Natural killer cell (primary cell): ENCODE data around the gene RTL5. TPM values are rescaled to one million over a fixed set of nuclear protein-coding genes. Genes with fewer than 3 reads are reported as not detected.

Source experiments
- ATAC-seq, 3 donors: fragments of 150-1000 bp in 2 of 3; fragments of 200-7000 bp in 1 of 3; cut with Tn5 transposase; 1 replicate in 1 of 3; 2 replicates in 2 of 3; pipeline ENCODE4 v1.10.0; 2021; ENCODE audit warnings: mild to moderate bottlenecking in 2 of 3, moderate library complexity in 2 of 3
- DNase-seq, 2 donors: peaks; one replicate each; pipeline versions ENCODE4 v3.0.0 to v3.0.0-alpha.2; 2013 to 2021; ENCODE audit warnings: mixed read lengths in 1 of 2
- H3K27ac ChIP-seq: one replicate; pipeline ENCODE4 v1.5.1; 2013; ENCODE audit warnings: mild to moderate bottlenecking, low read length
- H3K27me3 ChIP-seq: one replicate; pipeline ENCODE4 v1.6.1; 2013; ENCODE audit warnings: low read length; ENCODE audit not compliant: control insufficient read depth, insufficient read depth
- H3K36me3 ChIP-seq: one replicate; pipeline ENCODE4 v1.6.1; 2013; ENCODE audit warnings: low read length; ENCODE audit not compliant: control insufficient read depth, insufficient read depth
- H3K4me1 ChIP-seq: one replicate; pipeline ENCODE4 v1.6.1; 2013; ENCODE audit warnings: low read length; ENCODE audit not compliant: control insufficient read depth, insufficient read depth
- H3K4me3 ChIP-seq: one replicate; pipeline ENCODE4 v1.5.1; 2013; ENCODE audit warnings: low read length
- H3K9me3 ChIP-seq: one replicate; pipeline ENCODE4 v1.6.1; 2013; ENCODE audit warnings: low read length; ENCODE audit not compliant: control insufficient read depth, insufficient read depth
- H3K27ac Mint-ChIP-seq, 2 donors: one replicate each; pipeline ENCODE4 v1.8.0; 2022; ENCODE audit warnings: mild to moderate bottlenecking in 2 of 2, mixed read lengths in 2 of 2, moderate library complexity in 1 of 2
- H3K27me3 Mint-ChIP-seq, 2 donors: one replicate each; pipeline ENCODE4 v1.8.0; 2022; ENCODE audit warnings: low read depth in 2 of 2, mixed read lengths in 2 of 2
- H3K36me3 Mint-ChIP-seq: one replicate; pipeline ENCODE4 v1.8.0; 2022; ENCODE audit warnings: mixed read lengths
- H3K4me1 Mint-ChIP-seq, 2 donors: one replicate each; pipeline ENCODE4 v1.8.0; 2022; ENCODE audit warnings: mixed read lengths in 2 of 2
- H3K4me3 Mint-ChIP-seq: one replicate; pipeline ENCODE4 v1.8.0; 2022; ENCODE audit warnings: mild to moderate bottlenecking, moderate library complexity, mixed read lengths
- H3K9me3 Mint-ChIP-seq, 2 donors: one replicate each; pipeline ENCODE4 v1.8.0; 2022; ENCODE audit warnings: mixed read lengths in 2 of 2
- CTCF ChIP-seq: fragments of 200-600 bp; IDR thresholded peaks from one replicate; pipeline ENCODE4 v1.8.0; 2022; ENCODE audit warnings: antibody characterized with exemption
- WGBS: methylation state at CpG from one replicate; pipeline ENCODE4 v1.1.7; 2013; ENCODE audit warnings: missing lambda C conversion rate; ENCODE audit not compliant: insufficient coverage; 5-methylcytosine and 5-hydroxymethylcytosine counted together
- intact Hi-C: fragments of 100-400 bp; cut with micrococcal nuclease; formaldehyde crosslinking; loops from one replicate; pipeline ENCODE4 v1.14.2; 2022
- total RNA-seq, 4 donors: library from RNA; stranded (reverse); fragments of 120-200 nt in 1 of 4; gene quantifications; one replicate each; pipeline versions ENCODE4 v1.2.3 to v1.2.4, GENCODE V29; 2013 to 2022

Gene RTL5
- total RNA-seq, 3 donors from 2014 or later (not counting 1 experiment from before 2014, with no cell fraction given), result 1.3 to 1.8 (median 1.7) TPM

- no peaks in the 10 kb centered on the region for H3K36me3 Mint-ChIP-seq
- no peak for ATAC-seq
- Histone ChIP-seq H3K27me3 (no peaks in the 10 kb centered on the region), H3K36me3 (peaks cover 7% of the 10 kb centered on the region), H3K4me3 (no peak overlapping the region), H3K9me3 (no peaks in the 10 kb centered on the region), H3K4me1 (peaks cover 65% of the 10 kb centered on the region), H3K27ac (no peak overlapping the region)
- H3K4me3 Mint-ChIP-seq, result no peak overlapping the region
- peaks cover 3 to 16% of the 10 kb centered on the region in 2 donors for H3K27me3 Mint-ChIP-seq
- no peak for DNase-seq
- H3K27ac Mint-ChIP-seq, result no peak overlapping the region
- no peaks in the 10 kb centered on the region for H3K9me3 Mint-ChIP-seq
- peaks cover 29 to 42% of the 10 kb centered on the region in 2 donors for H3K4me1 Mint-ChIP-seq
- TF ChIP-seq CTCF, result no peak
- WGBS, result 61% methylated on average over 5 of the region's 13 CpGs
- intact Hi-C loops, result no loop called here
These were observed 21.5 kb downstream of the RTL5 start for GRCh38 chrX:72110051-72110875.

- WGBS, result over 99% methylated on average over 8 of the region's 10 CpGs
- H3K36me3 Mint-ChIP-seq, result no peaks in the 10 kb centered on the region
- no peak overlapping the region for H3K27ac ChIP-seq
- peak overlapping the region; percentile 68 to 82 for H3K27ac Mint-ChIP-seq
- DNase-seq, result no peak
- H3K4me1 Mint-ChIP-seq, result peaks cover 31 to 47% of the 10 kb centered on the region in 2 donors
- intact Hi-C loops, result no loop called here
- peaks cover 7% of the 10 kb centered on the region for H3K36me3 ChIP-seq
- H3K27me3 Mint-ChIP-seq, result peaks cover 3 to 16% of the 10 kb centered on the region in 2 donors
- no peak overlapping the region for H3K4me3 ChIP-seq
- H3K9me3 ChIP-seq, result no peaks in the 10 kb centered on the region
- no peak overlapping the region for H3K4me3 Mint-ChIP-seq
- H3K27me3 ChIP-seq, result no peaks in the 10 kb centered on the region
- no peaks in the 10 kb centered on the region for H3K9me3 Mint-ChIP-seq
- H3K4me1 ChIP-seq, result peaks cover 71% of the 10 kb centered on the region
- no peak for ATAC-seq
- TF ChIP-seq CTCF, result no peak
These were observed 23.0 kb downstream of the RTL5 start for GRCh38 chrX:72108666-72109065.

GRCh38 chrX:72107841-72108595 is 23.7 kb downstream of the RTL5 start:
- intact Hi-C loops, result no loop called here
- Histone ChIP-seq H3K36me3 (peaks cover 7% of the 10 kb centered on the region), H3K27me3 (no peaks in the 10 kb centered on the region), H3K27ac (peak overlapping the region; percentile 50), H3K9me3 (no peaks in the 10 kb centered on the region), H3K4me1 (peaks cover 71% of the 10 kb centered on the region), H3K4me3 (no peak overlapping the region)
- Mint-ChIP-seq H3K27me3 (peaks cover 3 to 14% of the 10 kb centered on the region in 2 donors), H3K27ac (peak overlapping the region; percentile 68 to 82), H3K4me1 (peaks cover 36 to 51% of the 10 kb centered on the region in 2 donors), H3K9me3 (no peaks in the 10 kb centered on the region), H3K4me3 (no peak overlapping the region), H3K36me3 (no peaks in the 10 kb centered on the region)
- ATAC-seq (peak in 1 of 3 donors; percentile 11), DNase-seq (no peak)
- no peak for TF ChIP-seq CTCF
- WGBS, result 90% methylated on average over 12 of the region's 12 CpGs
